Measurements from ENCODE around the gene PHF21B. TPM values are rescaled to one million over a fixed set of nuclear protein-coding genes. Genes with fewer than 3 reads are reported as not detected.

Gene PHF21B
- total RNA-seq, 2 experiments from 2014 or later = 0.10 TPM; not detected in 1

- no peak overlapping the region for H3K27ac Mint-ChIP-seq
- no peaks in the 10 kb centered on the region for H3K36me3 Mint-ChIP-seq
- H3K9me3 Mint-ChIP-seq = peaks cover 4% of the 10 kb centered on the region
- no peak overlapping the region for H3K4me3 Mint-ChIP-seq
- no peaks in the 10 kb centered on the region for H3K4me1 Mint-ChIP-seq
- H3K27me3 Mint-ChIP-seq = peaks cover 24% of the 10 kb centered on the region
- no peak for DNase-seq
Observed at GRCh38 chr22:45033136-45033535, 23.3 kb upstream of the PHF21B start.

- no peak overlapping the region for H3K4me3 Mint-ChIP-seq
- no peak for DNase-seq
- H3K27me3 Mint-ChIP-seq = peaks cover 15% of the 10 kb centered on the region
- H3K9me3 Mint-ChIP-seq = no peaks in the 10 kb centered on the region
- no peak overlapping the region for H3K27ac Mint-ChIP-seq
- no peaks in the 10 kb centered on the region for H3K36me3 Mint-ChIP-seq
- H3K4me1 Mint-ChIP-seq = no peaks in the 10 kb centered on the region
Observed at GRCh38 chr22:45031629-45032403, 22.0 kb upstream of the PHF21B start.

GRCh38 chr22:45029501-45029900 is 19.7 kb upstream of the PHF21B start:
- H3K9me3 Mint-ChIP-seq = no peaks in the 10 kb centered on the region
- DNase-seq = no peak
- H3K27ac Mint-ChIP-seq = no peak overlapping the region
- no peaks in the 10 kb centered on the region for H3K4me1 Mint-ChIP-seq
- H3K36me3 Mint-ChIP-seq = no peaks in the 10 kb centered on the region
- H3K4me3 Mint-ChIP-seq = no peak overlapping the region
- H3K27me3 Mint-ChIP-seq = peaks cover 14% of the 10 kb centered on the region

GRCh38 chr22:45026511-45026910 is 16.7 kb upstream of the PHF21B start:
- H3K36me3 Mint-ChIP-seq = no peaks in the 10 kb centered on the region
- no peaks in the 10 kb centered on the region for H3K9me3 Mint-ChIP-seq
- H3K27me3 Mint-ChIP-seq = peaks cover 29% of the 10 kb centered on the region
- no peaks in the 10 kb centered on the region for H3K4me1 Mint-ChIP-seq
- H3K4me3 Mint-ChIP-seq = no peak overlapping the region
- no peak overlapping the region for H3K27ac Mint-ChIP-seq
- no peak for DNase-seq

DNA sequence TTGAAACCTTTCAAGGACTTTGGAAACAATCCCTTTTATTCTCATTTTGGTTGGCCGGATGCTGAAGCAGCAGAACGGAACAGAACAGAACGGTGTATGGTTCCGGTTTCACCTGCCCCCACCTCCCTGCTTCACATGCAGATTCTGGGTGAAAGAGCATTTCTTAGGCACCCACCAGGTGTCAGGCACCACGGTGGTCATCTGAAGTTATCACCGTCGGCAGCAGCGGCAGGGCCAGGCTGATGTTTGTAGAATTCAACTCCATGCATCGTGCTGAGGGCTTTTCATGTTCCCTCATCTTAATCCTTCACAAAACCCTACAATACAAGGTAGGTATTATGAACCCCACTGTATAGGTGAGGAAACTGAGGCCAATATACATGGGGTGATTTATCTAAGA is 13.6 kb upstream of the PHF21B start:
- peaks cover 33% of the 10 kb centered on the region for H3K27me3 Mint-ChIP-seq
- no peaks in the 10 kb centered on the region for H3K4me1 Mint-ChIP-seq
- H3K36me3 Mint-ChIP-seq = no peaks in the 10 kb centered on the region

DNA sequence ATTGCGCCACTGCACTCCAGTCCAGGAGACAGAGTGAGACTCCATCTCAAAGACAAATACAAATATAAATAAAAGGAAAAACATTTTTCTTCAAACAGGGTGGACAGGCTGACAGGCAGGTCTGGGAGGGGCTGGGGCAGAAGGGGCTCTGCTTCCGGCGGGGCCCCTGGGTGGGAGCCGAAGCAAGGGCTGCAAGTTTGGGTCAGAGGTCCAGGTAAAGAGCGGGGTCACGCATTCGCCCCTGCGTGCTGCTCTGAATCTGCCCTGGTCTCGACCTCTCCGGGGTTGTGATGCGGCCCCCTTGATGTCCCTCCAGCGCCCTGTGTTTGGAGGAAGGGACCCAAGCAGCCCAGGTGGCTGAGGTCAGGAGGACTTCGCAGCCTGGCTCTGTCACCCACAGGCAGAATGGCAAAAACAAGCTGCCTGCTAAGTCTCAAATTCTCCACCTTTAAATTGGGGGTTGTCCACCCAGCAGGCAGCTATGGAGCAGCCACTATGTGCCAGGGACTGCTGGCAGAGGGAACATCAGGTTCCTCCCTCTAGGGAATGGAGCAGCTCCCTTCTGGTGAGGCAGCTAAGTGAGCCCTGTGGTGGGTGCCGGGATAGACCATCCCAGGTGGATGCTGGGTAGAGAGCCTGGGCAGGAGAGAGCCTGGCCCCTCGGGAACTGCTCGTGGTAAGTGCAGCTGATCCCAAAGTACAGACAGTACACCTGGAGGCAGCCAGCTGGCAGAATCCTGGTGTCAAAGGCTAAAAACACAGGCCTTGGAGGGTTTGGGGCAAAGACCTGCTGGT is 10.3 kb upstream of the PHF21B start:
- DNase-seq = no peak
- H3K36me3 Mint-ChIP-seq = no peaks in the 10 kb centered on the region
- H3K4me1 Mint-ChIP-seq = no peaks in the 10 kb centered on the region
- no peak overlapping the region for H3K4me3 Mint-ChIP-seq
- H3K27ac Mint-ChIP-seq = no peak overlapping the region
- no peaks in the 10 kb centered on the region for H3K9me3 Mint-ChIP-seq
- peaks cover 44% of the 10 kb centered on the region for H3K27me3 Mint-ChIP-seq

More for the DNA sequence above, 13.6 kb upstream of the PHF21B start:
- no peak for DNase-seq
- Mint-ChIP-seq H3K9me3 (no peaks in the 10 kb centered on the region), H3K27ac (no peak overlapping the region), H3K4me3 (no peak overlapping the region)

DNA sequence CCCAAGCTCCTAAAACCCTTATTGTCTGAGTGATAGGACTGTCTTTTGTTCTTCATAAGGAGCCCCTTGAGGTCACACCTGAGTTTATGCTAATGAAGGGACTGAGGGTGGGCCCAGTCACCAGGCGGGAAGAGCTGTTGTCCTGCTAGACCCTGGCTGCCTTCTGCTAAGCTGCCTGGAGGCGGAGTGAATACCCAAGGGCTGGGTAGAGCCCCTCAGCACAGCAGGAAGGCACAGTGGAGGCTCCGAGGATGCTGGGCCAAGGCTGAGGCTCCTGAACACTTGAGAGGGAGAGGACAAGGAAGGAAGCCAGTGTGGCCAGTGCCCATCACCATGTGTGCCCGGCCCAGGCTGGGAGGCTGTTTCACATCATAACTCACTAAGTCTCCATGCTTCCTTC is 4.8 kb upstream of the PHF21B start:
- no peaks in the 10 kb centered on the region for H3K36me3 Mint-ChIP-seq
- no peak overlapping the region for H3K27ac Mint-ChIP-seq
- H3K4me3 Mint-ChIP-seq = no peak overlapping the region
- peaks cover 61% of the 10 kb centered on the region for H3K27me3 Mint-ChIP-seq
- H3K4me1 Mint-ChIP-seq = peaks cover 8% of the 10 kb centered on the region
- H3K9me3 Mint-ChIP-seq = no peaks in the 10 kb centered on the region
- no peak for DNase-seq

- Mint-ChIP-seq H3K9me3 (no peaks in the 10 kb centered on the region), H3K36me3 (no peaks in the 10 kb centered on the region), H3K4me1 (peaks cover 8% of the 10 kb centered on the region), H3K27me3 (peaks cover 59% of the 10 kb centered on the region), H3K27ac (no peak overlapping the region), H3K4me3 (no peak overlapping the region)
- DNase-seq = no peak
Observed at GRCh38 chr22:45013138-45013537, 3.3 kb upstream of the PHF21B start.

DNA sequence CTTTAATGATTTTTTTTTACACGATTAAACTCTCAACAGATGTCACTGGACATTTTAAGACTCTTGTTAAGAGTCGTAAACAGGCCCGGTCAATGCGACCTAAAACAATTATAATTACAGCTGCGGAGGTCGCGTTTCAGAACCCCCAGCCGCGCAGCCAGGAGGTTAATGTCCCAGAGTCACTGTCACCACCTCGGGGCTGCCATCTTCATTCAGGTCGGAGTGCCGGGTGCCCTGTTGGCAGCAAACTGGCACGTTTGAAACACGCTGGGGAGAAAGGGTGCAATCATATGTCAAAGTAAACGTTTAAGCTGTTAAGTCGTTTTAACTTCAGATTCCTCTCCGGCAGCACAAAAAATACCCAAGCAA is 711 bp upstream of the PHF21B start:
- Mint-ChIP-seq H3K4me3 (peak overlapping the region; percentile 95), H3K27me3 (peaks cover 66% of the 10 kb centered on the region), H3K4me1 (peaks cover 15% of the 10 kb centered on the region), H3K27ac (no peak overlapping the region), H3K9me3 (no peaks in the 10 kb centered on the region), H3K36me3 (no peaks in the 10 kb centered on the region)
- DNase-seq = no peak

GRCh38 chr22:45008751-45009605 is 827 bp downstream of the PHF21B start:
- Mint-ChIP-seq H3K36me3 (no peaks in the 10 kb centered on the region), H3K4me3 (peak overlapping the region; percentile 10), H3K4me1 (peaks cover 15% of the 10 kb centered on the region), H3K27me3 (peaks cover 74% of the 10 kb centered on the region), H3K9me3 (no peaks in the 10 kb centered on the region), H3K27ac (no peak overlapping the region)
- DNase-seq = peak; percentile 19

- Mint-ChIP-seq H3K36me3 (no peaks in the 10 kb centered on the region), H3K4me3 (peak overlapping the region; percentile 50), H3K27ac (no peak overlapping the region), H3K27me3 (peaks cover 77% of the 10 kb centered on the region), H3K9me3 (no peaks in the 10 kb centered on the region), H3K4me1 (peaks cover 15% of the 10 kb centered on the region)
- peak; percentile 6 for DNase-seq
Observed at GRCh38 chr22:45008186-45008681, 1.6 kb downstream of the PHF21B start.

DNA sequence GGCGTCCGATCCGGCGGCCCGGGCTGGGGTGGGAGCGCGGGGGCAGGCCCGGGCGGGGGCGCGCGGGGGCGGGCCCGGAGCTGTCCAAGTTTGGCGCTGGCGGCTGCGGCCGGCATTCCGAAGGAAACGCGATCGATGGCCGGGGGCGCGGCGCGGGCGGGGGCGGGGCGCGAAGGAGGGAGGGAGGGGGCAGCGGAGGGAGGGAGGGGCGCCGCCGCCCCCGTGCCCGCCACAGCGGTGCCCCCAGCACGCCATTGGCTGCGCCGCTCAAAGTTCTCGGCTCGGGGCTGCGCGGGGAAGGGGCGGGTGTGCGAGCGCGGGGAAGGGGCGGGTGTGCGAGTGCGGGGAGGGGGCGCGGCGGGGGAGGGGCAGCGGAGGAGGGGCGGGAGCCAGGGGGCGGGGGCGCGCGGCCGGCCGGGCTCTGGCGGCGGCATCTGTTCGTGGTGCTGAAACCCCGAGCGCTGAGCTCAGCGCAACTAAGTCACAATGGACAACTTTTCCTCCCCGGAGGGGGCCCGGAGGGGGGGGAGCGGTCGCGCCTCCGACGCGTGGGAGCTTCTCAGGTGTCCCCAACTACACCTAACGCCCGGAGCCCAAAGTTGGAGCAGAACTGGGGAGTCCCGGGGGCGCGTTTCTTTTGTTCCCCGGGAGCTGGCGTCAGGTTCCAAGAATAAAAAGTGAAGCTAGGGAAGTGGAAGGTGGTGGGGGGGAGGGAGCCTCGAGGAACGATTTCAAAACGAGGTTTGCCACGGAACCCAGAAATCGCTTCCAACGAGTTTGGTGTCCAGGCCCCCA is 2.2 kb downstream of the PHF21B start:
- H3K4me1 Mint-ChIP-seq = peaks cover 15% of the 10 kb centered on the region
- H3K36me3 Mint-ChIP-seq = no peaks in the 10 kb centered on the region
- peak; percentile 14 for DNase-seq
- no peak overlapping the region for H3K27ac Mint-ChIP-seq
- no peak overlapping the region for H3K4me3 Mint-ChIP-seq
- peaks cover 77% of the 10 kb centered on the region for H3K27me3 Mint-ChIP-seq
- H3K9me3 Mint-ChIP-seq = no peaks in the 10 kb centered on the region

GRCh38 chr22:45006964-45007390 is 2.8 kb downstream of the PHF21B start:
- no peaks in the 10 kb centered on the region for H3K9me3 Mint-ChIP-seq
- H3K4me3 Mint-ChIP-seq = no peak overlapping the region
- no peak for DNase-seq
- H3K27me3 Mint-ChIP-seq = peaks cover 73% of the 10 kb centered on the region
- no peak overlapping the region for H3K27ac Mint-ChIP-seq
- peaks cover 15% of the 10 kb centered on the region for H3K4me1 Mint-ChIP-seq
- no peaks in the 10 kb centered on the region for H3K36me3 Mint-ChIP-seq
